Measurements from ENCODE around the gene COG3.

COG3 gene

DNA sequence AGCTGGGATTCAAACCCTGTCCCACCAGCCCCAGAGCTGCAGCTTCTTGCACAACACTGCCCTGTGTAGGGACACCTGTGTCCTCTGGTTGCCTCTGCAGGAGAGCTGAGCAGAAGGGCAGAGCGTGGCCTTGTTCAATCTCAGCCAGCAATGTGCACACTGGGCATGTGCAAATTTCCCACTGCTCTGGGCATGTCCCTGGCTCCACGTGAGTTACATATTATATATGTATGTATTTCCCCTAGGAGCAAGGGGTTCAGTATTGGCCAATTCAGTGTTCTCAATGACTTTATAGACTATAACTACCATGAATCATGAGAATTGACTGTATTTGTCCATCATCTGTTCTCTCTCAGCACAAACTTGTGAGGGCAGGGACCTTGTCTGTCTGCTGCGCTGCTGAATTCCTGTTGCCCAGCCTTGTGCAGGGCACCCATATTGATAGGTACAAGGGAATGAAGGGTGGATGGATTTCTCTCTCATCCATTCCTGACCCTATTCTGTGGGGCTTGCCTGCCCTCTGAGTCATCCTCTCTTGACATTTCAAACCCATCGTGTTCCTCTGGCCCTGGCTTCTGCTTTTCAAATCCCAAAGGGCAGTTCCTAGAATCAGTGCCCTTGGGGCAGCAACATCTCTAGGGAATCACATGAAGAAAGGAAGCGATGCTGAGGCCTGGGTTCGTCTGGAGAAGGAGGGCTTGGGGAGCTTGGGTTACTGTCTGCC lies 81.1 kb downstream of the COG3 start:
- no peak for DNase-seq (ENCODE audit: low read depth)

DNA sequence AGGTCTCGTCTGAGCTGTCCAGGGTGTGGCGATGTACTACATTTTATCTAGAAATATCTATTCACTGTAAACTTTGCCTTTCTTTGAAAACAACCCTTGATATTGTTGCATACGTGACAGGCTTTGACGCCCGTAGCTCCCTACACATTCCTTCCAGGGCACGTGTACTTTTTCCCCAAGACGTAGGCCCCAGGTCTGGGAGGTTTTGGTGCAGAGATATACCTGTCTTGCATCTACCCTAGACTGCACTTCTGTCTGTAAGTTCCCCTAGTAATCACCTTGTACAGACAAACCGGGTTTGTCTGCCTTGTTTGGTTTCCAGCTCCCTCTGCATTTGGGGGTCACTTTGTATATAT lies 81.6 kb downstream of the COG3 start:
- DNase-seq (ENCODE audit: low read depth), result no peak

- no peak for DNase-seq (ENCODE audit: low read depth)
These were observed 83.5 kb downstream of the COG3 start for GRCh38 chr13:45548281-45548680.

DNA sequence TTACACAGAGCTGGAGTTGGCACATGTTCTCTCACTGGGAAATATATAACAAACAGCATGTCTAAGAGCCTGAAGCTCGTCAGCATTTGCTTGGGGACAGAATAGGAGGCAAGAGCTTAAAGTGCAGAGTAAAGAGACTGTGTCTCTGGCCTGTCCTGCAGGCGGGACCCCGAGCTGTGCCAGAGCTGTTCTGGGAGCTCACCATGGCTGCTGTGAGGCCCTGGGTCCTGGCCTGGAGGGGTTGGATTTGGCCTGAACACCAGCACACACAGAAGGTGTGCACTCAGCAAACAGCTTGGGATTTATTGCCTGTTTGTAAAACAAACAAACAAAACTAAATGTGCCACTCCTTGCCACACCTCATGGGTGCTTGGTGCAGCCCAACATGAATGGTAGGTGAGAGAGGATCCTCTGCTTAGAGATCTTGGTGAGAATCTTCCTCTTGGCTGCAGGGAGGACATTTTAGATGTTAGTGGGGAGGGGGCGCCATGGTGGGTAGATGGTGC lies 89.9 kb downstream of the COG3 start:
- no peak for DNase-seq (ENCODE audit: low read depth)

DNA sequence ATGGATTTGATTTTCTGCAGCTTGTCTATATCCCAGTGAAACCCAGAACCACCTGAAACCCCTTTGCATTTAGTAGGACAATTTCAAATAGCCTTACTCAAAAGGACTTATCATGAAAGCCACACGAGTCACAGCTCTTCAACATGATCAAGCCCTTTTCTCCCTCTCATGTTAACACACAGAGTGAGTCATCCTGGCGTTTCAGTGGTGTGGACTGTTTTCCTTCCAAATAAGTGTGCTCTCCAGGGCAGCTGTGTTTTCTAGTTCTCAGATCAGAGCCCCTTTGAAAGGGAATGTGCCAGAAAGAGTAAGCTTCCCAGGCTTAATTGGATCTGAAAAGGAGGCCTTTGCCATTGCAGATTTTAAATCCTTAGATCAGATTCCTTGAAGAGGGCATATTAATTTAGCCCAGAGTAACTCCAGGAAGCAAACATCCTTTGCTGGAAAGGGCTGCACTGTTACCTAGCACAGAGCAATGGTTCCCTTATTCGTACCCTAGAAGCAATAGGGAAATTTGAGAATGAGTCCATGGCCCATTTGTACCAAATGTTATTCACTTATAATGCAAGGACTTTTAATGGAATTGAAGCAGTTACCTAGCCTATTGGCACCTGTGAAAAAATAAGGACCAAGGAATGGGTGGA lies 99.5 kb downstream of the COG3 start:
- no peak for DNase-seq (ENCODE audit: low read depth)

DNA sequence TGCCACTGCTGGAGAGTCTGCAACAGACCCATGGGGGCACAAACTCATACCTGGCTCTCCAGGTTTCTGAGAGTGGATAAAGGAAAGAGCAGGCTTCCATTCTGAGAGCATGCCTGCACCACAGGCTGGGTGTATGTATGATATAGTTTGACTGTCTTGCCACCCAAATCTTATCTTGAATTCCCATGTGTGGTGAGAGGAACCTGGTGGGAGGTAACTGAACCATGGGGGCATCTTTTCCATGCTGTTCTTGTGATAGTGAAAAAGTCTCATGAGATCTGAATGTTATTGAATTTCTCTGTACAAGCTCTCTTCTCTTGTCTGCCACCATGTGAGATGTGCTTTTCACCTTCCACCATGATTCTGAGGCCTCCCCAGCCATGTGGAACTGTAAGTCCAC lies 100.6 kb downstream of the COG3 start:
- DNase-seq (ENCODE audit: low read depth), result no peak

- no peak for DNase-seq (ENCODE audit: low read depth)
These were observed 110.5 kb downstream of the COG3 start for GRCh38 chr13:45575146-45575829.

DNA sequence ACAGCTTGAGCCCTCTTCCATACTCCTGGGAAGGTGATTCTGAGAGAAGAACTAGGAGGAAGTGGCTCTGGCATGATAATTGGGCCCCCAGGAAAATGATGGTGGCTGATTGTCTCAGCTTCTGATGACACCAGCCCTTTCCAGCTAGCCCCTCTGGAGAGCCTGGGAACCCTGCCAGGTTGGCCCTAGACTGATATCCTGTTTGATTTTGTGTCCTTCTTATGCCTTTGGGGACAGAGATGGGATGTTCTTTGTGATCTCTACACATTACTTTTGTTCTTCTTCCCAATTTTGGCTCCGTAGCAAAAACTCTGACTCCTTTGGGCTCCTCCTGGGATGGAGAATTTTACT lies 111.1 kb downstream of the COG3 start:
- DNase-seq (ENCODE audit: low read depth), result no peak

DNA sequence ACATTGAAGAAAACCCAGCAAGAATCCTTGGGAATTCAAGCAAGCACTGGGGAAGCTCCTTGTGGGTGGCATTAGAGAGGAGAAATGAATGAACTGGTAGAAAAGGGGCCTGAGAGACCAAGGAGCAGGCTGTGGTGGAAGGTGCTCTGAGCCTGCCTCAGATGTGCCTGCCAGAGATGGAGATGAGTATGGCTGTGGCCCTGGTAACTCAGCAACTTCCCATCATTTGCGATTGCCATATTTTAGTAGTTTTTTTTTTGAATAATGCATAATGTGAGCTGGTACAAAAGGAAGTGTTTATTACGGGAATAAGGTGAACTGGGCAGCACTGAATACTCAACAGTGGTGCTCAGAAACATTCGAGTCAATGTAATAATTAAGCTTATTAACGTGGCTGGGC lies 111.7 kb downstream of the COG3 start:
- DNase-seq (ENCODE audit: low read depth), result no peak

DNA sequence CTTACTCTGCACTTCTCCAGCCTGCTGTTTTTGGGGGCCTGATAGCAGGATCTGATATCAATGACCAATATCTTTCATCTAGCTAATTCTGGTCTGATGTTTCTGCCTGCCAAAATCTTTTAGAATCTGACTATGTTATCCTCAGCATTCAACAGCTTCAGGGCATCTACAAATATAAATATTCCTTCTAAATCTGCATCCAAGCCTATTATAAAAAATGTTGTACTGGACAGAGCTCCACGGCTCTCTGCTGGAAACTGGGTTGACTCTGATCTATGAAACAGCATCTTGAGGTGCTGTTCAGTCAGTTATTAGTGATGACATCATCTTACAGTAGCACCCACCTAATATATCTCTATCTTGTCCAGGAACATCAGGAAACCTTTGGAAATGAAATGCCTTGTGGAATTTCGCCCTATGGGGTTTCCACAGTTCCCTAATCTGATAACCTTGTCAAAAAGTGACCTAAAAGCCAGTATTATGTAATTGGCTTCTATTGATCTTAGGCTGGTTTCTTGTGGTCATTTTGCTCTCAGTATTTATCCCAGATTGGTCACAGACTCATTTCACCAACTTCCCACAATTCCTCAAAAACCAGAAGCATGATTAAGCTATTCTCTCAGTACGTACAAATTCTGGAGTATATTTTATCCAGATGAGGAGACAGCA lies 117.8 kb downstream of the COG3 start:
- DNase-seq (ENCODE audit: low read depth), result no peak

GRCh38 chr13:45584816-45585215 lies 120.1 kb downstream of the COG3 start:
- no peak for DNase-seq (ENCODE audit: low read depth)
